ENCODE data around the gene CACNB2. TPM values are rescaled to one million over a fixed set of nuclear protein-coding genes. Genes with fewer than 3 reads are reported as not detected.

Gene CACNB2
- total RNA-seq, 2 donors from 2014 or later = 12.5 to 12.7 TPM

- H3K27ac ChIP-seq = no peak overlapping the region
- 68 to 86% methylated on average over 12 of the region's 12 CpGs for WGBS, 2 donors
- no peak overlapping the region for H3K4me3 ChIP-seq
- H3K4me1 ChIP-seq = no peaks in the 10 kb centered on the region
- intact Hi-C loops (cut with DNase I) = no loop called here
- TF ChIP-seq POLR2A (IDR thresholded peaks at IDR 0.05) = no peak
- no peak for TF ChIP-seq CTCF (IDR thresholded peaks at IDR 0.05)
- DNase-seq (peak in 2 of 4 donors; percentile 17 to 35), ATAC-seq (no peak)
- no peaks in the 10 kb centered on the region for H3K36me3 ChIP-seq (replicated peaks in 1 of 2; ENCODE audit: insufficient read depth in 1 of 2, low read depth in 2 of 2)
- H3K9me3 ChIP-seq = no peaks in the 10 kb centered on the region
- no peaks in the 10 kb centered on the region for H3K27me3 ChIP-seq
Observed at GRCh38 chr10:18303851-18304801, 163.9 kb downstream of the CACNB2 start.

GRCh38 chr10:18306031-18306430, 165.8 kb downstream of the CACNB2 start:
- Histone ChIP-seq H3K27me3 (no peaks in the 10 kb centered on the region), H3K27ac (no peak overlapping the region), H3K9me3 (no peaks in the 10 kb centered on the region), H3K36me3 (replicated peaks in 1 of 2; ENCODE audit: insufficient read depth in 1 of 2, low read depth in 2 of 2) (no peaks in the 10 kb centered on the region), H3K4me1 (no peaks in the 10 kb centered on the region), H3K4me3 (no peak overlapping the region)
- DNase-seq (no peak), ATAC-seq (no peak)
- 85 to 90% methylated on average over 3 of the region's 3 CpGs for WGBS, 2 donors
- TF ChIP-seq POLR2A (IDR thresholded peaks at IDR 0.05) (no peak), CTCF (IDR thresholded peaks at IDR 0.05) (no peak)
- intact Hi-C loops (cut with DNase I) = no loop called here

- Histone ChIP-seq H3K36me3 (replicated peaks in 1 of 2; ENCODE audit: insufficient read depth in 1 of 2, low read depth in 2 of 2) (no peaks in the 10 kb centered on the region), H3K9me3 (no peaks in the 10 kb centered on the region), H3K4me3 (no peak overlapping the region), H3K27me3 (no peaks in the 10 kb centered on the region), H3K27ac (no peak overlapping the region), H3K4me1 (peaks cover 13% of the 10 kb centered on the region)
- ATAC-seq = no peak
- no peak for TF ChIP-seq CTCF (IDR thresholded peaks at IDR 0.05)
- TF ChIP-seq POLR2A (IDR thresholded peaks at IDR 0.05) = no peak
- 22 to 42% methylated on average over 3 of the region's 3 CpGs for WGBS, 2 donors
- DNase-seq = no peak
- intact Hi-C loops (cut with DNase I) = no loop called here
Observed at GRCh38 chr10:18308600-18308999, 168.4 kb downstream of the CACNB2 start.

GRCh38 chr10:18310761-18311160, 170.5 kb downstream of the CACNB2 start:
- Histone ChIP-seq H3K9me3 (no peaks in the 10 kb centered on the region), H3K4me1 (peaks cover 18% of the 10 kb centered on the region), H3K27ac (no peak overlapping the region), H3K4me3 (no peak overlapping the region), H3K36me3 (replicated peaks in 1 of 2; ENCODE audit: insufficient read depth in 1 of 2, low read depth in 2 of 2) (no peaks in the 10 kb centered on the region), H3K27me3 (no peaks in the 10 kb centered on the region)
- DNase-seq (no peak), ATAC-seq (no peak)
- no peak for TF ChIP-seq CTCF (IDR thresholded peaks at IDR 0.05)
- no peak for TF ChIP-seq POLR2A (IDR thresholded peaks at IDR 0.05)
- intact Hi-C loops (cut with DNase I) = no loop called here
- 94 to 95% methylated on average over 2 of the region's 2 CpGs for WGBS, 2 donors
